GM15510 (cell line): Measurements from ENCODE around the gene TTLL9.

Source experiments
- POLR2A ChIP-seq: IDR thresholded peaks from 3 replicates; pipeline ENCODE4 v1.6.1; 2011; ENCODE audit warnings: borderline replicate concordance; ENCODE audit not compliant: insufficient read length; ENCODE audit errors: extremely low read depth

Gene TTLL9

GRCh38 chr20:31869942-31870725 lies at the start of gene TTLL9, which contains the start of gene DUSP15:
TTLL9 (plus strand) TSS chr20:31870634; CDS start chr20:31871127, 493 bp downstream.
DUSP15 (minus strand) TSS chr20:31870527; CDS start chr20:31870337, 190 bp downstream.
- no peak for TF ChIP-seq POLR2A

GRCh38 chr20:31821427-31821826 lies 49.0 kb upstream of the TTLL9 start:
- no peak for TF ChIP-seq POLR2A

- no peak for TF ChIP-seq POLR2A
These were observed 47.8 kb upstream of the TTLL9 start for GRCh38 chr20:31822421-31823330.

- TF ChIP-seq POLR2A, result no peak
These were observed 46.9 kb upstream of the TTLL9 start for GRCh38 chr20:31823360-31824124.

- TF ChIP-seq POLR2A, result no peak
These were observed 46.3 kb upstream of the TTLL9 start for GRCh38 chr20:31824125-31824485.

- no peak for TF ChIP-seq POLR2A
These were observed 45.7 kb upstream of the TTLL9 start for GRCh38 chr20:31824554-31825313.

GRCh38 chr20:31826074-31826473 lies 44.4 kb upstream of the TTLL9 start:
- TF ChIP-seq POLR2A, result no peak

- TF ChIP-seq POLR2A, result no peak
These were observed 43.4 kb upstream of the TTLL9 start for GRCh38 chr20:31827059-31827458.

- no peak for TF ChIP-seq POLR2A
These were observed 40.7 kb upstream of the TTLL9 start for GRCh38 chr20:31829731-31830130.

- TF ChIP-seq POLR2A, result no peak
These were observed 39.9 kb upstream of the TTLL9 start for GRCh38 chr20:31830406-31830981.

GRCh38 chr20:31831211-31831610 lies 39.2 kb upstream of the TTLL9 start:
- no peak for TF ChIP-seq POLR2A

GRCh38 chr20:31831771-31832306 lies 38.6 kb upstream of the TTLL9 start:
- no peak for TF ChIP-seq POLR2A

- no peak for TF ChIP-seq POLR2A
These were observed 37.1 kb upstream of the TTLL9 start for GRCh38 chr20:31833130-31833930.
